ENCODE data around the gene OR2Z1.

- no peak for TF ChIP-seq EP300 (IDR thresholded peaks at IDR 0.05; ENCODE audit: borderline replicate concordance)
- no peak for TF ChIP-seq FOXM1 (IDR thresholded peaks at IDR 0.05; ENCODE audit: borderline replicate concordance, low read depth)
- TF ChIP-seq CEBPB (IDR thresholded peaks at IDR 0.05), result no peak
These were observed 22.9 kb upstream of the OR2Z1 start, which contains the start of gene ACTL9 for GRCh38 chr19:8698433-8699063.
